ENCODE data around the gene SP5. TPM values are rescaled to one million over a fixed set of nuclear protein-coding genes. Genes with fewer than 3 reads are reported as not detected.

SP5 gene
- total RNA-seq, 1 donor from 2014 or later: 1.8 TPM

GRCh38 chr2:170711196-170711773, 3.9 kb upstream of the SP5 start:
- Mint-ChIP-seq H3K4me1 (ENCODE audit: low read depth, unreplicated experiment) (peaks cover 14% of the 10 kb centered on the region), H3K4me3 (ENCODE audit: unreplicated experiment) (peak overlapping the region; percentile 87)
- DNase-seq: no peak

DNA sequence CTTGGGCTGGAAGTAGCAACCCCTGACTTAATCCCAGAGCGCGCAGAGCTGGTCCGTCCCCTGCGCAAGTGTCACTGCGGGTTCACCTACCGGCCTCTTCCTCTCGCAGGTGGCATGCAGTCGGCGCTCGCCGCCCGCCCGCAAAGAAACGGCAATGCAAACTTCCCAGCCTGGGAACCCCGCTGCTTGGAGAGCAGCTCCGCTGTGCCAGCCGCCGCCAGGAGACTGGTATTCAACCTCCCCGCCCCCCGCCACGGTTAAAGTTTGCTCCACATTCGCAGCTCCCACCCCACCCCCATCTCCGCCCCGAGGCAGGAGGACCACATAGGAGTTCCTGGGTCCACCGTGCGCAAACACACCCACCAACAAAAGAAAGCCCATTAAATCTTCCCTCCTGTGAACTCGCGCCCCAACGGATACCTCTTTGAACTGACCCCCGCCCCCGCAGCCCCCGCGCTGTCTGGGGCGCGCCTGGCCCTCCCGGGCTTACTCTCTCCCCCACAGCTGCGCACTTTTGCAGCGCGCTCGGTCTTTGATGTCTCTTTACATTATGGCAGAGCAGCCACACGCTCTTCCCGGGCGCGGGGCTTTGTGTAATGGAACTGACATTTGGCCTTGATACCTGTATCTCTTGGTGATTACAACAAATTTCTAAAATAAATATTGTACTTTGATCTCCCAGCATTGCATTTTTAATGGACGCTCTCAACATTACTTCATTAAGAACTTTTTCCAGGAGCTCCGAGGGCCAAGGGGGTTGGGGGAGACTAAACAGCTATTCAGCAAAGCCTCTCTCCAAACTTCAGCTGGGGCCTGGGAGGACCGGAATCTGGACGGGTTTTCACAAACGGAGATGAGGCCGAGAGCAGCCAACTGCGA, 3.1 kb upstream of the SP5 start:
- Mint-ChIP-seq H3K9me3 (ENCODE audit: unreplicated experiment) (peaks cover 7% of the 10 kb centered on the region), H3K36me3 (ENCODE audit: unreplicated experiment) (peaks cover 5% of the 10 kb centered on the region), H3K4me1 (ENCODE audit: low read depth, unreplicated experiment) (peaks cover 14% of the 10 kb centered on the region), H3K27ac (ENCODE audit: unreplicated experiment) (no peak overlapping the region), H3K27me3 (ENCODE audit: unreplicated experiment) (peaks cover 35% of the 10 kb centered on the region), H3K4me3 (ENCODE audit: unreplicated experiment) (peak overlapping the region; percentile 87)
- TF ChIP-seq, protein P1, sequence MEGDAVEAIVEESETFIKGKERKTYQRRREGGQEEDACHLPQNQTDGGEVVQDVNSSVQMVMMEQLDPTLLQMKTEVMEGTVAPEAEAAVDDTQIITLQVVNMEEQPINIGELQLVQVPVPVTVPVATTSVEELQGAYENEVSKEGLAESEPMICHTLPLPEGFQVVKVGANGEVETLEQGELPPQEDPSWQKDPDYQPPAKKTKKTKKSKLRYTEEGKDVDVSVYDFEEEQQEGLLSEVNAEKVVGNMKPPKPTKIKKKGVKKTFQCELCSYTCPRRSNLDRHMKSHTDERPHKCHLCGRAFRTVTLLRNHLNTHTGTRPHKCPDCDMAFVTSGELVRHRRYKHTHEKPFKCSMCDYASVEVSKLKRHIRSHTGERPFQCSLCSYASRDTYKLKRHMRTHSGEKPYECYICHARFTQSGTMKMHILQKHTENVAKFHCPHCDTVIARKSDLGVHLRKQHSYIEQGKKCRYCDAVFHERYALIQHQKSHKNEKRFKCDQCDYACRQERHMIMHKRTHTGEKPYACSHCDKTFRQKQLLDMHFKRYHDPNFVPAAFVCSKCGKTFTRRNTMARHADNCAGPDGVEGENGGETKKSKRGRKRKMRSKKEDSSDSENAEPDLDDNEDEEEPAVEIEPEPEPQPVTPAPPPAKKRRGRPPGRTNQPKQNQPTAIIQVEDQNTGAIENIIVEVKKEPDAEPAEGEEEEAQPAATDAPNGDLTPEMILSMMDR (IDR thresholded peaks at IDR 0.05; ENCODE audit: partially characterized antibody, unreplicated experiment): no peak
- DNase-seq: peak; percentile 33

More at GRCh38 chr2:170711196-170711773, 3.9 kb upstream of the SP5 start:
- Mint-ChIP-seq H3K9me3 (ENCODE audit: unreplicated experiment) (peaks cover 7% of the 10 kb centered on the region), H3K27me3 (ENCODE audit: unreplicated experiment) (peaks cover 35% of the 10 kb centered on the region), H3K27ac (ENCODE audit: unreplicated experiment) (no peak overlapping the region), H3K36me3 (ENCODE audit: unreplicated experiment) (peaks cover 5% of the 10 kb centered on the region)
- TF ChIP-seq, protein P1 (IDR thresholded peaks at IDR 0.05; ENCODE audit: partially characterized antibody, unreplicated experiment): no peak

GRCh38 chr2:170712653-170713542, 2.2 kb upstream of the SP5 start:
- Mint-ChIP-seq H3K9me3 (ENCODE audit: unreplicated experiment) (peaks cover 7% of the 10 kb centered on the region), H3K36me3 (ENCODE audit: unreplicated experiment) (peaks cover 5% of the 10 kb centered on the region), H3K27me3 (ENCODE audit: unreplicated experiment) (peaks cover 35% of the 10 kb centered on the region), H3K4me1 (ENCODE audit: low read depth, unreplicated experiment) (peaks cover 14% of the 10 kb centered on the region), H3K4me3 (ENCODE audit: unreplicated experiment) (peak overlapping the region; percentile 87), H3K27ac (ENCODE audit: unreplicated experiment) (no peak overlapping the region)
- TF ChIP-seq, protein P1 (IDR thresholded peaks at IDR 0.05; ENCODE audit: partially characterized antibody, unreplicated experiment): no peak
- no peak for DNase-seq

- Mint-ChIP-seq H3K4me3 (ENCODE audit: unreplicated experiment) (peak overlapping the region; percentile 38), H3K9me3 (ENCODE audit: unreplicated experiment) (peaks cover 7% of the 10 kb centered on the region), H3K27me3 (ENCODE audit: unreplicated experiment) (peaks cover 29% of the 10 kb centered on the region), H3K4me1 (ENCODE audit: low read depth, unreplicated experiment) (peaks cover 14% of the 10 kb centered on the region), H3K36me3 (ENCODE audit: unreplicated experiment) (peaks cover 5% of the 10 kb centered on the region), H3K27ac (ENCODE audit: unreplicated experiment) (no peak overlapping the region)
- TF ChIP-seq, protein P1 (IDR thresholded peaks at IDR 0.05; ENCODE audit: partially characterized antibody, unreplicated experiment): no peak
- peak; percentile 30 for DNase-seq
These were observed 1.4 kb upstream of the SP5 start for GRCh38 chr2:170713543-170714380.
